ENCODE measurements around the gene ELP2. TPM values are rescaled to one million over a fixed set of nuclear protein-coding genes. Genes with fewer than 3 reads are reported as not detected.

Gene ELP2
- total RNA-seq, 1 experiment from 2014 or later = 54.2 TPM

DNA sequence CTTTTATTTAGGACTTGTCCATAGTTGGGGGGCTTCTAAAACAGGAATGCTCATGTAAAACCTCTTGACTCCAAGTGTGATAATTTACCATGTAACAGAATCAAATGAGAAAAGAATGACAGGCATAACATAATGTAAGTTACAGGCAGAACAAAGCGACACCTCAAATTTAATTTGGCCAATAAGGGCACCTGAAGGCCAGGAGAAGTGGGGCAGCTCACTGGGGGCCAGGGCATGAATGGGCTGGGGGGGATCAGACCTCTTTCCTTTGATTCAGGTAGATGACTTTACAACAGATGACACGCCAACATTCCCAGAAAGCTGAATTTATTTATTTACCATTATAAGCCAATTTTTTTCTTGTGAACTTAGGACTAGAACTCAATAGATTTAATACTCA lies 72.1 kb downstream of the ELP2 start:
- H3K9me3 ChIP-seq (ENCODE audit: insufficient read depth, low read depth) = no peaks in the 10 kb centered on the region
- no peaks in the 10 kb centered on the region for H3K4me1 ChIP-seq (replicated peaks; ENCODE audit: insufficient read depth)
- H3K27me3 ChIP-seq (ENCODE audit: insufficient read depth, low read depth) = no peaks in the 10 kb centered on the region
- H3K4me3 ChIP-seq = no peak overlapping the region
- no peaks in the 10 kb centered on the region for H3K9me2 ChIP-seq (ENCODE audit: insufficient read depth)
- H3K4me2 ChIP-seq = no peak overlapping the region
- ChIA-PET POLR2A (ENCODE audit: unreplicated experiment) (no interaction called here), CTCF (no interaction called here)
- H3K27ac ChIP-seq = no peak overlapping the region
- H2AFZ ChIP-seq = no peak overlapping the region
- H3F3A ChIP-seq (ENCODE audit: insufficient read depth, low read depth) = no peaks in the 10 kb centered on the region
- TF ChIP-seq EZH2 (IDR thresholded peaks at IDR 0.05; ENCODE audit: low read depth) = no peak
- TF ChIP-seq, protein P1, sequence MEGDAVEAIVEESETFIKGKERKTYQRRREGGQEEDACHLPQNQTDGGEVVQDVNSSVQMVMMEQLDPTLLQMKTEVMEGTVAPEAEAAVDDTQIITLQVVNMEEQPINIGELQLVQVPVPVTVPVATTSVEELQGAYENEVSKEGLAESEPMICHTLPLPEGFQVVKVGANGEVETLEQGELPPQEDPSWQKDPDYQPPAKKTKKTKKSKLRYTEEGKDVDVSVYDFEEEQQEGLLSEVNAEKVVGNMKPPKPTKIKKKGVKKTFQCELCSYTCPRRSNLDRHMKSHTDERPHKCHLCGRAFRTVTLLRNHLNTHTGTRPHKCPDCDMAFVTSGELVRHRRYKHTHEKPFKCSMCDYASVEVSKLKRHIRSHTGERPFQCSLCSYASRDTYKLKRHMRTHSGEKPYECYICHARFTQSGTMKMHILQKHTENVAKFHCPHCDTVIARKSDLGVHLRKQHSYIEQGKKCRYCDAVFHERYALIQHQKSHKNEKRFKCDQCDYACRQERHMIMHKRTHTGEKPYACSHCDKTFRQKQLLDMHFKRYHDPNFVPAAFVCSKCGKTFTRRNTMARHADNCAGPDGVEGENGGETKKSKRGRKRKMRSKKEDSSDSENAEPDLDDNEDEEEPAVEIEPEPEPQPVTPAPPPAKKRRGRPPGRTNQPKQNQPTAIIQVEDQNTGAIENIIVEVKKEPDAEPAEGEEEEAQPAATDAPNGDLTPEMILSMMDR (conservative IDR thresholded peaks at IDR 0.05) = no peak
- peaks cover 10% of the 10 kb centered on the region for H4K20me1 ChIP-seq (ENCODE audit: insufficient read depth)
- 0 out of 2 replicates have a peak, but pooled peaks cover 19% of the 10 kb centered on the region for H3K36me3 ChIP-seq (ENCODE audit: low read depth)
- intact Hi-C loops (cut with micrococcal nuclease; ENCODE audit: unreplicated experiment) = no loop called here
- DNase-seq = no peak
- H3K79me2 ChIP-seq (ENCODE audit: low read depth) = no peaks in the 10 kb centered on the region
- no TSS peak for BruUV-seq (replicated peaks)

DNA sequence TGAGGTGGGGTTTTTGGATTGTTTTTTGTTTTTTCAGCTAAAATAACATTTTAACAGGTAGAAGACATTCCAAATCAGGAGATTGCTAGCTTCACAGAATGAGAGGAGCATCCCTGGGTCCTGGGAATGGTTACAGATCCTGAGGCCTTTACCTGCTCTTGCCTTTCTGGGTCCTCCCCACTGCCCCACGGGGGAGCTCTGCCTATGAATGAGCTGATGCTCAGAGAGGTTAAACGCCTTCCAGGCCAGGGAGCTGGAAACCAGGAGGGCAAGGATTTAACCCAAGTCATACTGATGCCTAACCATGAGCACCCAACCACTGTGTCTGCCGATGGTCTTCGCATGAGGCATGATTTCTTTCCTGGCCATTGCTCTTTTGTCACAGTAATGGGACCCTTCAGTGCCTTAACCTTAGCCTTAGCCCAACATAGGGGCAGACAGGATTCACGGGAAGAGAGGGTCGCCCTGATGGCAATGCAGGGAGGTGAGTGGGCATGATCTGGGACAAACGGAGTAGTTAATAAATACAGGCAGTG lies 73.7 kb downstream of the ELP2 start:
- Histone ChIP-seq H3K4me3 (no peak overlapping the region), H3F3A (ENCODE audit: insufficient read depth, low read depth) (no peaks in the 10 kb centered on the region), H3K4me1 (replicated peaks; ENCODE audit: insufficient read depth) (no peaks in the 10 kb centered on the region), H3K27ac (no peak overlapping the region), H3K4me2 (no peak overlapping the region), H3K27me3 (ENCODE audit: insufficient read depth, low read depth) (no peaks in the 10 kb centered on the region), H3K79me2 (ENCODE audit: low read depth) (no peaks in the 10 kb centered on the region), H2AFZ (no peak overlapping the region), H3K36me3 (ENCODE audit: low read depth) (0 out of 2 replicates have a peak, but pooled peaks cover 17% of the 10 kb centered on the region), H3K9me3 (ENCODE audit: insufficient read depth, low read depth) (no peaks in the 10 kb centered on the region), H4K20me1 (ENCODE audit: insufficient read depth) (peaks cover 18% of the 10 kb centered on the region), H3K9me2 (ENCODE audit: insufficient read depth) (no peaks in the 10 kb centered on the region)
- TF ChIP-seq, protein P1 (conservative IDR thresholded peaks at IDR 0.05) = no peak
- no peak for TF ChIP-seq EZH2 (IDR thresholded peaks at IDR 0.05; ENCODE audit: low read depth)
- no TSS peak for BruUV-seq (replicated peaks)
- ChIA-PET POLR2A (ENCODE audit: unreplicated experiment) (no interaction called here), CTCF (no interaction called here)
- DNase-seq = no peak
- intact Hi-C loops (cut with micrococcal nuclease; ENCODE audit: unreplicated experiment) = no loop called here

DNA sequence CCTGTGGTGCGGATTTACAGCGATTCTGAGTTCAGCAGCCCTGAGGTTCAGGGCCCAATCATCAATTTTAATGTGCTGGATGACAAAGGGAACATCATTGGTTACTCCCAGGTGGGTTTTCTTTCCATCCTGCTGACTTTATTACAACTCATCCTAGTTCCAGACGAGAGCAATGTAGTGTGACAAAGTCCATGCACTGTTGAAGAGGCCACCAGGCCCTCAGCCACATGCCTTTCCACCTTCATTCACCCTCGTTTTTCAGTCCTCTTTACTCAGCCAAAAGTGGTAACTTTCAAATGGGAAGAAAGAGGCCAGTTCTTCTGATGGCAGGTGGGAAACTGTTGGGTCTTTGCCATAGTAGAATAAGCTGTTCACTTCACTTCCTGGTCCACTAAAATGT lies 75.5 kb downstream of the ELP2 start:
- H2AFZ ChIP-seq = no peak overlapping the region
- H3K36me3 ChIP-seq (ENCODE audit: low read depth) = 0 out of 2 replicates have a peak, but pooled peaks cover 7% of the 10 kb centered on the region
- no peak overlapping the region for H3K4me2 ChIP-seq
- H3K9me3 ChIP-seq (ENCODE audit: insufficient read depth, low read depth) = no peaks in the 10 kb centered on the region
- TF ChIP-seq EZH2 (IDR thresholded peaks at IDR 0.05; ENCODE audit: low read depth) = no peak
- TF ChIP-seq, protein P1 (conservative IDR thresholded peaks at IDR 0.05) = no peak
- H3K4me1 ChIP-seq (replicated peaks; ENCODE audit: insufficient read depth) = no peaks in the 10 kb centered on the region
- H3F3A ChIP-seq (ENCODE audit: insufficient read depth, low read depth) = no peaks in the 10 kb centered on the region
- POLR2A ChIA-PET (ENCODE audit: unreplicated experiment) = no interaction called here
- BruUV-seq (replicated peaks) = no TSS peak
- CTCF ChIA-PET = no interaction called here
- H3K9me2 ChIP-seq (ENCODE audit: insufficient read depth) = no peaks in the 10 kb centered on the region
- no peak overlapping the region for H3K27ac ChIP-seq
- 0 out of 2 replicates have a peak, but pooled peaks cover 3% of the 10 kb centered on the region for H3K79me2 ChIP-seq (ENCODE audit: low read depth)
- intact Hi-C loops (cut with micrococcal nuclease; ENCODE audit: unreplicated experiment) = no loop called here
- H3K27me3 ChIP-seq (ENCODE audit: insufficient read depth, low read depth) = no peaks in the 10 kb centered on the region
- H3K4me3 ChIP-seq = no peak overlapping the region
- peaks cover 35% of the 10 kb centered on the region for H4K20me1 ChIP-seq (ENCODE audit: insufficient read depth)
- no peak for DNase-seq
